Left forelimb (tissue), 1 donor: ENCODE measurements around the gene CYFIP2.

Experiments used
- DNase-seq: peaks from one replicate; pipeline ENCODE4 v3.0.0-alpha.2; 2018; ENCODE audit warnings: low spot score

Gene CYFIP2

DNA sequence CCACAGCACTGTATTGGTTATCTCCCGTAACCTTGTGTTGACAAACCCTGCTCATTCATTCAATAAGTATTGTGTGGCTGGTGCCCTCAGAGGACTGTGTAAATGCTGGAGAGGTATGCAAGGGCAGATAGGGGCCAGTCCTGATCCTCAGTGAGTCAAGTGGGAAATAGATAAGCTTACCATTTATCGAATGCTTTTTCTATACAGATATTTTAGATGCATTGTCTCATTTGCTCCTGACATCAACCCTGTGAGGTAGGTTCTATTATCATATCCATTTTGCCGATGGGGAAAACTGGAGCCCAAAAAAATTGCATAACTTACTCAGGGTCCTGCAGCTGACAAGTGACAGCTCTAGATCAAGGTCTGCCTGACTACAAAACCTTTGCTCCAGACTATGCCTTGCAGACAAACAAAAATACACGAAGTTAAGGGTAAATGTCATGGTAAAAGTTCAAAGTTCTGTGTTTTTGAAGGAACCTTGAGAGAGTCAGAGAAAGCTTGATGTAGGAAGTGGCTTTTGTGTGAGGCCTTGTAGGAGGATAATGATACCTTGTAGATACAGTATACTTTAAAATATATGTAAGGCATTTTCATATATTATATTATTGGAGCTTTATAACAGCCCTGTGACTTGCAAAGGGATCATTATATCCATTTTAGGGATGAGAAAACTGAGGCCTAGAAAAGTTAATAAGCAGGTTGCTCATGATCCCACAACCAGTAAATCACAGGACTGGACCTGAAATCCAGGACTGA, 22.7 kb downstream of the CYFIP2 start:
- no peak for DNase-seq

GRCh38 chr5:157289164-157289819, 23.4 kb downstream of the CYFIP2 start:
- no peak for DNase-seq

DNA sequence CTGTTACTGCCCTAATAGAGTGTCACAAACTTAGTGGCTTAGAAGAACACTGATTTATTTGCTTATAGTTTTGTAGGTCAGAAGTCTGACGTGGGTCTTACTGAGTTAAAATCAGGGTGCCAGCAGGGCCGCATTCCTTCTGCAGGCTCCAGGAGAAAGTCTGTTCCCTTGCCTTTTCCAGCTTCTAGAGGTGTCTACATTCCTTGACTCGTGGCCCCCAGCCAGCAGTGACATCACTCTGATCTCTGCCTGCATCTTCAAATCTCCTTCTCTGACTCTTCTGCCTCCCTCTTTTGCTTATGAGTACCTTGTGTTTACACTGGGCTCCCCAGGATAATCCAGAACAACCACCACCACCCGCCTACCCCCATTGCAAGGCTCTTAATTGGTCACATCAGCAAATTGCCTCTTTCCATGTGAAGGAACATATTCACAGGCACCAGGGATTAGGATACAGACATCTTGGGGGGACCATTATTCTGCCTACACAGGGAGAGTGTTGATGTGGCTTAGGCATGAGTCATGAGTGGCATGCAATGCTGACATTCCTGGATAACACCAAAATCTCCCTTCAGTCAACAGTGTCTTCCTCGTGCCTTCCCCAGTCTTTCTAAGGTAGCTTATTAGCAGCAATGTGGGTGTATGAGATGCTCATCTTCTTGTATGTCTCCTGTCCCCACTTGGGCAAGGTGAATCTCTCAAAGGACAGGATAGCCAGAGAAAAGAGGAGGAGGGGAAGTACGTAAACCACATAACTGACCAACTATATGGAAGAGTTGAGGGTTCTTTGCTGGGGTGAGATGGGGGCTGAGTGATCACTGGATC, 24.4 kb downstream of the CYFIP2 start:
- no peak for DNase-seq

DNA sequence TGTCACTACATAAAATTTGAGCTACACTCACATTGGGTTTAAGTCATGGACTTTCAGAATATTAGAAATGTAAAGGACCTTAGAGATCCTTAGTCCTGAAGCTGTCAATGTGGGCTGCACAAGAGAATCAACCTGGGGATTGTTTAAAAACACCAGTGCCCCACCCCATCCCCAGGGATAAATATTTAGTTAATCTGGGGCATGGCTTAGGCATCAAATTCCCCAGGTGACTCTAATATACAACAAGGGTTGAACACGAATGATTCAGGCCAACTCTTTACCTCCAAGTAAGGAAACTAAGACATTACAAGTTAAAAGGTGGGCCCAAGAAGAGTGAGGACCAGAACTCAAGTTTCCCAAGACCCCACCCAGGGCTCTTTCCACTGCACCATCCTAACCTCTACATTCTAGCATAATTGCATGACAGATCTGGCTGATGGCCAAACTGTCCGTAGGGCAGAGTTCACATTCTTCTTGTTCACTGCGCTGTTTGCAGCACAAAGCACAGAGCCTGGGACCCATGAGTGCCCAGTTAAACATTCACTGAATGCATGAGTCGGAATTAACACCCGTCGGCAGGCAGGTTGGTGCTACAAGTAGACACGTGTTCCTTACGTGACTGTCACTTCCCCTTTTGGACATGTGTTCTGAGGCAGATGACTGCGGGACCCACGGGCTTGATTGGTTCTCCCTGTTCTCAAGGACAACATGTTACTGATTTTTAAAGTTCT, 25.2 kb downstream of the CYFIP2 start:
- DNase-seq: no peak

DNA sequence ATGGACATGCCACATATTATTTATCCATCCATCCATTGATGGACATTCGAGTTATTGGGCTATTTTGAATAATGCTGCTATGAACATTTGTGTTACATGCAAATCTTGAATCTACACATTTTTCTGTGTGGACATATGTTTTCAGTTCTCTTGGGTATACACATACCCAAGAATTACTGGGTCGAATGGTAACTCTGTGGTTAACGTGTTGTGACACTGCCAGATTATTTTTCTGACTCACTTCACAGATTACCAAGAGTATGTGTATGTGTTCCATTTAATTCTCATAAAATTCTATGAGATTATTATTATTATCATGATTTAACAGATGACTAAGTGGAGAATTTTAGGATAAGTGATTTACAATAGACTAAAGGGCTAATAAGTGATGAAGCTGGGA, 26.7 kb downstream of the CYFIP2 start:
- DNase-seq: no peak

GRCh38 chr5:157294407-157295091, 28.6 kb downstream of the CYFIP2 start:
- DNase-seq: no peak

- no peak for DNase-seq
Observed at GRCh38 chr5:157295247-157295646, 29.3 kb downstream of the CYFIP2 start.

DNA sequence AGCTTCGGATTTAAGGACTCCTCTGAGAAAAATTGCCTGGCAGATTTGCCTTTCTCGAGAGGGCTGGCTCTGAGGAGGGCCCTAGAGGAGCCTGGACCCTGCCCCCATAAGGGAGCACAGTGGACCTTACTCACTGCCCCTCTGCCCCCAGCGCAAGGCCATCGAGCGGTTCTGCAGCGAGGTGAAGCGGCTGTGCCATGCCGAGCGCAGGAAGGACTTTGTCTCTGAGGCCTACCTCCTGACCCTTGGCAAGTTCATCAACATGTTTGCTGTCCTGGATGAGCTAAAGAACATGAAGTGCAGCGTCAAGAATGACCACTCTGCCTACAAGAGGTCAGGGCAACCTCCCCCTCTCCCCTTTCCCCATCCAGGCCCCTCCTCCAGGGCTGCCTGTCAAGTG, 34.6 kb downstream of the CYFIP2 start:
- no peak for DNase-seq

GRCh38 chr5:157301066-157301465, 35.1 kb downstream of the CYFIP2 start:
- no peak for DNase-seq

DNA sequence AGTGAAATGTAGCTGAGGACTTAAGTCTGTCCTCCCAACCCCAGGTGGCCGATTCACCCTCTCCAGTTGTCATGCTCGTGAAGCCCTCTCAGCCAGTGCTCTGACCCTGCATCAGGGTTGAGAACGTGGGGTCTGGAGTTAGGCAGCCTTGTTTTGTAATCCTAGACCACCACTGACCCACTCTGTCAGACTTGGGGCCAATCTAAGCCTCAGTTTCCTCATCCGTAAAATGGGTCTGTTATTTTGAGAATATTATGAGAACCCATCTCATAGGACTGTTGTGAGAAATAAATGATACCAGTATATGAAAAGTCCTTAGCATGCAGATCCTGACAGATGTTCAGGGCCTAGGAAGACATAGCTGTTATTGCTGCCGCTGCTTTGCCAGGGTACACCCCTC, 37.1 kb downstream of the CYFIP2 start:
- no peak for DNase-seq

DNA sequence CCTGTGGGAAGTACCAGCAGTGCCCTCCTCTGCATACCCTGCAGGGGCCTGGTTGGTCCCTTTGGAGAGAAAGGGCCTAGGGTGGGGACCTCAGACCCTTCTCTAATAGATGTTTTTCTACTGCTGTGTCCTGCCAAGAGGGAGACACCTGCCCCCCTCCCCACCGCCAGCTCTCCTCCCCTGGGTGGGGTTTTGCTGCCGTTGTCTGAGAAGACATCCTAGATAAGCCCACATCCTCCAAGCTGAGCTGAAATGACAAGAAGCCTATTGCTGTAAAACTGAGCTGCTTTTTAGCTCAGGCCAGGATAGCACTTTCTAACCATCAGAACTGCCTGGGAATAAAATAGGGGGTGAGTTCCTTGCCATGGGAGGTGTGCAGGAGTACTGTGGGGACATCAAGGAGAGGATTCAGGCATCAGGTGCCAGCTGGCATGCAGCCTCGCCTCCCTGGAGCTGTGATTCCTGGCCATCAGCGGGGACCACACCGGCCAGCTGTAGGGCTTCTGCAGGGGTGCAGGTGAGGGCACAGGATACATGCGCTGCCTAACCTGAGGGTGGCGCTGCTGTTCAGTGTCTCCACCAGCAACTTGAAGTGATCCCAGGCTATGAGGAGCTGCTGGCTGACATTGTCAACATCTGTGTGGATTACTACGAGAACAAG, 37.9 kb downstream of the CYFIP2 start:
- no peak for DNase-seq

- DNase-seq: no peak
Observed at GRCh38 chr5:157306081-157306480, 40.2 kb downstream of the CYFIP2 start.

GRCh38 chr5:157306692-157307471, 41.0 kb downstream of the CYFIP2 start:
- no peak for DNase-seq

- DNase-seq: no peak
Observed at GRCh38 chr5:157308836-157309465, 43.0 kb downstream of the CYFIP2 start.

DNA sequence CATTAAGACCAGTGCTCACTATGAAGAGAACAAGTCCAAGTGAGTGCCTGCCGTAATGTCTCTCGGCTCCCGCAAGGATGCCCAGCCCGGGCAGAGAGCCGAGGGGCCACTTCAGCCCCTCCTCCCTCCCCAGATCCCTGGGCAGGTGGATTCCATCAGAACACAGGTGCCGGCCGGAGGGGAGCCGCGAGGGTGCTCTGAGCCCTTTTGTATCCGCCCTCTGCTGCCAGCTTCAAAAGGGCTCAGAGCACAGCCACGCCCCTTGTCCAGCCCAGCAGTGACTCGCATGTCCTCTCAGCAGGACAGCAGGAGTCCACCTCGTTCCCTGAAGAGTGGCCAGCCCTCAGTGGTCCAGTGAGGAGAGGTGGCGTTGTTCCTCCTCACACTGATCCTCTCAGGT, 43.9 kb downstream of the CYFIP2 start:
- no peak for DNase-seq

- no peak for DNase-seq
Observed at GRCh38 chr5:157311595-157311994, 45.7 kb downstream of the CYFIP2 start.

DNA sequence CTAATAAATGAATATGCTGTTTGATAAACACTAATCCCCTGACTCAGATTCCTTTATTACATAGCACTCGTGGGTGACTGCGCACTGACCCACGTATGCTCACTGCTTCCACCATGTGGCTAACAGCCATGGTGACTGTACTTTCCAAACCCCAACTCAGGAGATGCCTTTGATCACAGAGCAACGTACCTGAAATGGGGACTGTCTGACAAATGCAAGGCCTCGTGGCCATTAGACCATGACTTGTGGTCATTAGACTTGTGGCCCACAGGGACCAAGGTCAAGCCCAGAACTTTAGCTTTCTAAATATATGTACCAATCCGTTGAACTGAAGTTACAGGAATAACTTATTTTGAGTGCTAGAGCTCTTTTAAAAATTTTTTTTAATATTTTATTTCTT, 46.6 kb downstream of the CYFIP2 start:
- no peak for DNase-seq

GRCh38 chr5:157322581-157322980, 56.7 kb downstream of the CYFIP2 start:
- DNase-seq: no peak

- DNase-seq: no peak
Observed at GRCh38 chr5:157323107-157323706, 57.3 kb downstream of the CYFIP2 start.
